OCI-LY1 (cell line): ENCODE data around the gene CAPN14.

Experiments used
- H2AFZ ChIP-seq: fragments of 200-600 bp; sonication (generic), shearing (Covaris generic); 2 replicates; pipeline ENCODE4 v1.6.0; 2014; ENCODE audit warnings: antibody characterized with exemption, mild to moderate bottlenecking, low read length
- H3F3A ChIP-seq: fragments of 200-600 bp; sonication (generic), shearing (Covaris generic); 2 replicates; pipeline ENCODE4 v1.6.0; 2014; ENCODE audit warnings: mild to moderate bottlenecking, antibody characterized with exemption, low read length, moderate library complexity; ENCODE audit not compliant: insufficient read depth
- H3K27ac ChIP-seq: fragments of 200-600 bp; sonication (generic); 2 replicates; pipeline ENCODE4 v1.5.1; 2014; ENCODE audit warnings: low read length, mixed run types, mild to moderate bottlenecking, low read depth; ENCODE audit not compliant: poor library complexity, severe bottlenecking
- H3K27me3 ChIP-seq: fragments of 200-600 bp; sonication (generic); 2 replicates; pipeline ENCODE4 v1.6.0; 2014; ENCODE audit warnings: antibody characterized with exemption, mild to moderate bottlenecking, low read length, moderate library complexity; ENCODE audit not compliant: insufficient read depth
- H3K36me3 ChIP-seq: fragments of 200-600 bp; sonication (generic); 2 replicates; pipeline ENCODE4 v1.6.1; 2014; ENCODE audit warnings: mild to moderate bottlenecking, antibody characterized with exemption, low read length, moderate library complexity, mixed read lengths; ENCODE audit not compliant: insufficient read depth
- H3K4me1 ChIP-seq: fragments of 200-600 bp; sonication (generic); 2 replicates; pipeline ENCODE4 v1.5.1; 2014; ENCODE audit warnings: mild to moderate bottlenecking, low read length, moderate library complexity; ENCODE audit not compliant: insufficient read depth, severe bottlenecking
- H3K4me2 ChIP-seq: fragments of 200-600 bp; sonication (generic), shearing (Covaris generic); 2 replicates; pipeline ENCODE4 v1.6.1; 2014; ENCODE audit warnings: low read length
- H3K4me3 ChIP-seq: fragments of 200-600 bp; sonication (generic); 2 replicates; pipeline ENCODE4 v1.5.1; 2014; ENCODE audit warnings: low read length, low read depth, mild to moderate bottlenecking, mixed read lengths; ENCODE audit not compliant: poor library complexity, severe bottlenecking
- H3K79me2 ChIP-seq: fragments of 200-600 bp; shearing (Covaris generic); 2 replicates; pipeline ENCODE4 v1.6.1; 2016; ENCODE audit warnings: mixed run types, low read length, mixed read lengths; ENCODE audit not compliant: insufficient read depth
- H3K9ac ChIP-seq: fragments of 200-600 bp; sonication (generic), shearing (Covaris generic); 2 replicates; pipeline ENCODE4 v1.6.1; 2014; ENCODE audit warnings: mild to moderate bottlenecking, low read length, mixed read lengths
- H3K9me2 ChIP-seq: fragments of 200-600 bp; sonication (generic), shearing (Covaris generic); 2 replicates; pipeline ENCODE4 v1.6.1; 2014; ENCODE audit warnings: low read depth, mild to moderate bottlenecking, low read length, mixed read lengths
- H3K9me3 ChIP-seq: fragments of 200-600 bp; shearing (Covaris generic); 2 replicates; pipeline ENCODE4 v1.6.1; 2014; ENCODE audit warnings: low read length, mixed read lengths
- H4K20me1 ChIP-seq: fragments of 200-600 bp; sonication (generic), shearing (Covaris generic); 2 replicates; pipeline ENCODE4 v1.6.0; 2016; ENCODE audit warnings: mild to moderate bottlenecking, low read length; ENCODE audit not compliant: insufficient read depth
- EZH2 ChIP-seq: fragments of 200-600 bp; sonication (generic), shearing (Covaris generic); IDR thresholded peaks from 2 replicates; pipeline ENCODE4 v1.8.0; 2017; ENCODE audit warnings: borderline replicate concordance, mixed run types, mild to moderate bottlenecking, antibody characterized with exemption, low read length, moderate library complexity, mixed read lengths
- TF ChIP-seq, protein P1 (sequence below): fragments of 200-600 bp; sonication (generic), shearing (Covaris generic); IDR thresholded peaks from 2 replicates; pipeline ENCODE4 v1.5.1; 2017; ENCODE audit warnings: mild to moderate bottlenecking, antibody characterized with exemption, low read length, moderate library complexity, mixed read lengths

The CAPN14 gene

DNA sequence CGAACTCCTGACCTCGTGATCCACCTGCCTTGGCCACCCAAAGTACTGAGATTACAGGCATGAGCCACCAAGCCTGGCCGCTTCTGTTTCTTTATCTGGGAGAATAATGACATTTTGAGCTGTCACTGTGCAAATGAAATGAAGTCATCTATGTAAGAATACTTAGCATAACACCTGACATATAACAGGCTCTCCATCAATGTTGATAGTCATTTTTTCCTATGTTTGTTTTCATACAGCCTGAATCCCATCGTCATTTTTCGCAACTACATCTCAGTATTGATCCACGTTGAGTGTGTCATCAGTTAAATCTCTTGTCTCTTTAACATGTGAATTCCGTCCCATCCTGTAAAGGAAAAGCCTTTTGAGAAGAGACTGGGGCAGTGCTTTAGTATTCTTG, 6.4 kb upstream of the CAPN14 start:
- Histone ChIP-seq H3K79me2 (no peaks in the 10 kb centered on the region), H3K9me2 (no peaks in the 10 kb centered on the region), H3K9ac (no peak overlapping the region), H3K4me1 (no peaks in the 10 kb centered on the region), H3F3A (no peaks in the 10 kb centered on the region), H3K27ac (no peak overlapping the region), H3K27me3 (0 out of 2 replicates have a peak, but pooled peaks cover 5% of the 10 kb centered on the region), H3K4me3 (no peak overlapping the region), H3K9me3 (no peaks in the 10 kb centered on the region), H3K36me3 (no peaks in the 10 kb centered on the region), H2AFZ (no peak overlapping the region), H3K4me2 (no peak overlapping the region), H4K20me1 (no peaks in the 10 kb centered on the region)
- TF ChIP-seq, protein P1, sequence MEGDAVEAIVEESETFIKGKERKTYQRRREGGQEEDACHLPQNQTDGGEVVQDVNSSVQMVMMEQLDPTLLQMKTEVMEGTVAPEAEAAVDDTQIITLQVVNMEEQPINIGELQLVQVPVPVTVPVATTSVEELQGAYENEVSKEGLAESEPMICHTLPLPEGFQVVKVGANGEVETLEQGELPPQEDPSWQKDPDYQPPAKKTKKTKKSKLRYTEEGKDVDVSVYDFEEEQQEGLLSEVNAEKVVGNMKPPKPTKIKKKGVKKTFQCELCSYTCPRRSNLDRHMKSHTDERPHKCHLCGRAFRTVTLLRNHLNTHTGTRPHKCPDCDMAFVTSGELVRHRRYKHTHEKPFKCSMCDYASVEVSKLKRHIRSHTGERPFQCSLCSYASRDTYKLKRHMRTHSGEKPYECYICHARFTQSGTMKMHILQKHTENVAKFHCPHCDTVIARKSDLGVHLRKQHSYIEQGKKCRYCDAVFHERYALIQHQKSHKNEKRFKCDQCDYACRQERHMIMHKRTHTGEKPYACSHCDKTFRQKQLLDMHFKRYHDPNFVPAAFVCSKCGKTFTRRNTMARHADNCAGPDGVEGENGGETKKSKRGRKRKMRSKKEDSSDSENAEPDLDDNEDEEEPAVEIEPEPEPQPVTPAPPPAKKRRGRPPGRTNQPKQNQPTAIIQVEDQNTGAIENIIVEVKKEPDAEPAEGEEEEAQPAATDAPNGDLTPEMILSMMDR: no peak
- TF ChIP-seq EZH2: no peak

DNA sequence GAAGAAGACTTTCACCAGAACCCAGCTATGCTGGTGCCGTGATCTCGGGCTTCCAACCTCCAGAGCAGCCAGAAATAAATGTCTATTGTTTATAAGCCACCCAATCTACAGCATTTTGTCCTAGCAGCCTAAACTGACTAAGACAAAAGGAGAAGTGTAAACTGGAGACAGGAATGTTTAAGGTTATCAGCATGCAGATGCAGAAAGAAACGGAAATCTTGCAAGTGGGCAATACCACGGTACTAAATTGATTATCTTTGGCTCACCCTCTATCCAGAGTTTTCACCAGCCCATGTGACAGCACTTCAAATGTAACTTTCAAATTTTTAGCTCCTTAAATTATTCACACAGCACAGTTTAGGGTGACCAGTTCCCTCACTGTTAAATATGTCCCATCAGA, 5.7 kb upstream of the CAPN14 start:
- no peak for TF ChIP-seq EZH2
- TF ChIP-seq, protein P1: no peak

GRCh38 chr2:31222071-31222470, 4.8 kb upstream of the CAPN14 start:
- H3K36me3 ChIP-seq: no peaks in the 10 kb centered on the region
- no peak overlapping the region for H2AFZ ChIP-seq
- TF ChIP-seq, protein P1: no peak
- TF ChIP-seq EZH2: no peak
- H3F3A ChIP-seq: no peaks in the 10 kb centered on the region
- H3K9me3 ChIP-seq: no peaks in the 10 kb centered on the region
- 0 out of 2 replicates have a peak, but pooled peaks cover 5% of the 10 kb centered on the region for H3K27me3 ChIP-seq
- no peak overlapping the region for H3K9ac ChIP-seq
- no peaks in the 10 kb centered on the region for H4K20me1 ChIP-seq
- no peaks in the 10 kb centered on the region for H3K9me2 ChIP-seq
- H3K27ac ChIP-seq: no peak overlapping the region
- no peaks in the 10 kb centered on the region for H3K79me2 ChIP-seq
- no peak overlapping the region for H3K4me3 ChIP-seq
- H3K4me1 ChIP-seq: no peaks in the 10 kb centered on the region
- H3K4me2 ChIP-seq: no peak overlapping the region

More for the DNA sequence above, 5.7 kb upstream of the CAPN14 start:
- Histone ChIP-seq H3K36me3 (no peaks in the 10 kb centered on the region), H3K27me3 (0 out of 2 replicates have a peak, but pooled peaks cover 5% of the 10 kb centered on the region), H3K9ac (no peak overlapping the region), H3K9me2 (no peaks in the 10 kb centered on the region), H2AFZ (no peak overlapping the region), H3F3A (no peaks in the 10 kb centered on the region), H3K4me2 (no peak overlapping the region), H3K79me2 (no peaks in the 10 kb centered on the region), H3K4me3 (no peak overlapping the region), H3K27ac (no peak overlapping the region), H3K9me3 (no peaks in the 10 kb centered on the region), H4K20me1 (no peaks in the 10 kb centered on the region), H3K4me1 (no peaks in the 10 kb centered on the region)
